Dedifferentiated amniotic fluid mesenchymal stem cell (primary cell): ENCODE data around the gene DYDC1.
"Not testable (repeated sequence)": the region's sequence is repeated elsewhere in the genome, so short reads cannot be mapped to it uniquely, and the experiment has no call there.

ENCODE experiments used
- DNase-seq: peaks from one replicate; pipeline ENCODE4 v3.0.0-alpha.2; 2016; ENCODE audit errors: extremely low spot score

Gene DYDC1

GRCh38 chr10:80344276-80344675 lies 12.3 kb downstream of the DYDC1 start:
- DNase-seq, result no peak

GRCh38 chr10:80333983-80334382 lies 22.6 kb downstream of the DYDC1 start:
- DNase-seq, result no peak

- no peak for DNase-seq
These were observed 31.6 kb downstream of the DYDC1 start for GRCh38 chr10:80324891-80325364.

GRCh38 chr10:80324086-80324485 lies 32.5 kb downstream of the DYDC1 start:
- DNase-seq, result no peak

- no peak for DNase-seq
These were observed 33.2 kb downstream of the DYDC1 start for GRCh38 chr10:80323311-80323710.

GRCh38 chr10:80322711-80323110 lies 33.8 kb downstream of the DYDC1 start:
- DNase-seq, result no peak

- DNase-seq, result no peak
These were observed 34.4 kb downstream of the DYDC1 start for GRCh38 chr10:80322158-80322557.

- DNase-seq, result no peak
These were observed 35.4 kb downstream of the DYDC1 start for GRCh38 chr10:80321183-80321582.

- DNase-seq, result no peak
These were observed 36.2 kb downstream of the DYDC1 start for GRCh38 chr10:80320377-80320776.

- DNase-seq, result no peak
These were observed 36.7 kb downstream of the DYDC1 start for GRCh38 chr10:80319725-80320290.

- no peak for DNase-seq
These were observed 37.2 kb downstream of the DYDC1 start for GRCh38 chr10:80319318-80319717.

- no peak for DNase-seq
These were observed 37.8 kb downstream of the DYDC1 start for GRCh38 chr10:80318742-80319141.

GRCh38 chr10:80315391-80315790 lies 41.2 kb downstream of the DYDC1 start:
- no peak for DNase-seq

- no peak for DNase-seq
These were observed 43.0 kb downstream of the DYDC1 start for GRCh38 chr10:80313523-80313922.

GRCh38 chr10:80305989-80306388 lies 50.6 kb downstream of the DYDC1 start:
- DNase-seq, result not testable (repeated sequence)

- DNase-seq, result no peak
These were observed 59.6 kb downstream of the DYDC1 start for GRCh38 chr10:80296942-80297341.

GRCh38 chr10:80292607-80293239 lies 63.8 kb downstream of the DYDC1 start:
- DNase-seq, result no peak

GRCh38 chr10:80290474-80291220 lies 65.9 kb downstream of the DYDC1 start:
- no peak for DNase-seq

- DNase-seq, result no peak
These were observed 66.9 kb downstream of the DYDC1 start, which contains the start of gene MAT1A for GRCh38 chr10:80289451-80290287. Gene MAT1A, minus strand, starts transcription at chr10:80289658. Its CDS starts 235 bp downstream, at chr10:80289423.

- DNase-seq, result no peak
These were observed 67.7 kb downstream of the DYDC1 start for GRCh38 chr10:80288849-80289248.
